ENCODE results near the gene USP48. TPM values are rescaled to one million over a fixed set of nuclear protein-coding genes. Genes with fewer than 3 reads are reported as not detected.
"Not testable (repeated sequence)": the region's sequence is repeated elsewhere in the genome, so short reads cannot be mapped to it uniquely, and the experiment has no call there.

The USP48 gene
- total and polyA plus RNA-seq, 2 donors = 25.3 to 34.3 TPM

DNA sequence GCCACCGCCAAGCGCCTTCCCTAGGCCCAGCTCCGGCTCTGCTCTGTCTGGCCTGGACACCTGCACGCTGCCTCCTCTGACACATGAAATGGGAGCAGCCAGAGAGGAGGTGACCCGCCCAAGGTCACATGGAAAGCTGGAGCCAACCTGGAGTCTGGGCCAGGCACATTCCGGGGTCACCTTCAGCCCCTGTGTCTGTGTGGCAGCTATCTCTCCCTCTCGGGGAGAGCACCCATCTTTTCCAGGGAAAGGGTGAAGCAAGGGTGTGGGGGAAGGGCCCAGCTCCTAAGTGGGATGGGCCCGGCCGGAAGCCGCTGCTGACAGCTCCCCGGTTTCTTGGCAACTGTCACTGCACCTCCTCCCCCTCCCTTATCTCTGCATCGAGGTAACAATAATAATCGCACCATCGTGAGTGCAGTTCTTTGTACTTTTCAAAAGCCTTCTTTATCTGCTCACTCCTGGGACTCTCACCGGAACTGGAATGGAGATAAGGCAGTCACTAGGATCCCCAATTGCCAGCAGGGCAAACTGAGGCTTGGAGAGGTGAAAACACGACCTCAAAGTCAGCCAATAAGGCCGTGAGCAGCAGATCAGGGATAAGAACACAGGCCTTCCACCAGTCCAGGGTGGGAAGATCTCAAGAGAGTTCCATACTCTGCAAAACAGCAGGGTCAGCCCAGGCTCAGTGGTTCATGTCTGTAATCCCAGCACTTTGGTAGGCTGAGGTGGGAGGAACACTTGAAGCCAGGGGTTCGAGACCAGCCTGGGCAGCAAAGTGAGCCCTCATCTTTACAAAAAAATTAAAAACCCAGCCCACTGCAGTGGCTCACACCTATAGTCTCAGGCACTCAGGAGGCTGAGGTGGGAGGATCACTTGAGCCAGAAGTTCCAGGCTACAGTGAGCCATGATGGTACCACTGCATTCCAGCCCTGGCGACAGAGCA lies 150.7 kb downstream of the USP48 start:
- peaks cover 0 to 13% of the 10 kb centered on the region in 2 donors for H3K27me3 ChIP-seq (ENCODE audit: control insufficient read depth in 2 of 2, insufficient read depth in 1 of 2, low read length in 1 of 2)
- H3K4me1 ChIP-seq (ENCODE audit: control insufficient read depth in 2 of 2, insufficient read depth in 2 of 2, low read length in 2 of 2) = peaks cover 0 to 28% of the 10 kb centered on the region in 2 donors
- H3K9me3 ChIP-seq (ENCODE audit: control insufficient read depth in 2 of 2, insufficient read depth in 1 of 2, low read length in 1 of 2) = no peaks in the 10 kb centered on the region
- DNase-seq (ENCODE audit: low read depth in 6 of 9, low spot score in 9 of 9) = peak in 1 of 9 donors; percentile 49
- WGBS = 78% methylated on average over 19 of the region's 19 CpGs
- no peak overlapping the region for H3K4me3 ChIP-seq (ENCODE audit: low read length in 2 of 2)
- peak overlapping the region in 1 of 2 donors; percentile 69 for H3K27ac ChIP-seq (ENCODE audit: low read depth in 1 of 2, low read length in 1 of 2)
- no peaks in the 10 kb centered on the region for H3K36me3 ChIP-seq (ENCODE audit: control insufficient read depth in 2 of 2, insufficient read depth in 2 of 2, low read length in 1 of 2)

DNA sequence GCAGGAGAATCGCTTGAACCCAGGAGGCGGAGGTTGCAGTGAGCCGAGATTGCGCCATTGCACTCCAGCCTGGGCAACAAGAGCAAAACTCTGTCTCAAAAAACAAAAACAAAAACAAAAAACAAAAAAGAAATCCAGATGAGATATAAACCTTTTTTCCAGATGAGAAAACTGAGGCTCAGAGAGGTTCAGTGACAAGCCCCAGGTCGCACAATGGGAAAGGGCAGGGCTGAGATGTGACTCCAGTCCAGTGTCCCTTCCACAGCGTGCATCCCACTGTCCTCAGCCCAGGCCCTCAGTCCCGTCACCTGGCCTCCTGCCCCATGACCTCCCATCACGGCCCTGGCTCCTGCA lies 151.4 kb downstream of the USP48 start:
- Histone ChIP-seq H3K27ac (ENCODE audit: low read depth in 1 of 2, low read length in 1 of 2) (peak overlapping the region in 1 of 2 donors; percentile 69), H3K27me3 (ENCODE audit: control insufficient read depth in 2 of 2, insufficient read depth in 1 of 2, low read length in 1 of 2) (peaks cover 0 to 13% of the 10 kb centered on the region in 2 donors), H3K4me1 (ENCODE audit: control insufficient read depth in 2 of 2, insufficient read depth in 2 of 2, low read length in 2 of 2) (peaks cover 0 to 34% of the 10 kb centered on the region in 2 donors)
- H3K4me3 ChIP-seq (ENCODE audit: low read length in 2 of 2); H3K9me3 ChIP-seq (ENCODE audit: control insufficient read depth in 2 of 2, insufficient read depth in 1 of 2, low read length in 1 of 2); H3K36me3 ChIP-seq (ENCODE audit: control insufficient read depth in 2 of 2, insufficient read depth in 2 of 2, low read length in 1 of 2); DNase-seq (ENCODE audit: low read depth in 6 of 9, low spot score in 9 of 9): not testable (repeated sequence)
- WGBS = 96% methylated on average over 8 of the region's 8 CpGs

DNA sequence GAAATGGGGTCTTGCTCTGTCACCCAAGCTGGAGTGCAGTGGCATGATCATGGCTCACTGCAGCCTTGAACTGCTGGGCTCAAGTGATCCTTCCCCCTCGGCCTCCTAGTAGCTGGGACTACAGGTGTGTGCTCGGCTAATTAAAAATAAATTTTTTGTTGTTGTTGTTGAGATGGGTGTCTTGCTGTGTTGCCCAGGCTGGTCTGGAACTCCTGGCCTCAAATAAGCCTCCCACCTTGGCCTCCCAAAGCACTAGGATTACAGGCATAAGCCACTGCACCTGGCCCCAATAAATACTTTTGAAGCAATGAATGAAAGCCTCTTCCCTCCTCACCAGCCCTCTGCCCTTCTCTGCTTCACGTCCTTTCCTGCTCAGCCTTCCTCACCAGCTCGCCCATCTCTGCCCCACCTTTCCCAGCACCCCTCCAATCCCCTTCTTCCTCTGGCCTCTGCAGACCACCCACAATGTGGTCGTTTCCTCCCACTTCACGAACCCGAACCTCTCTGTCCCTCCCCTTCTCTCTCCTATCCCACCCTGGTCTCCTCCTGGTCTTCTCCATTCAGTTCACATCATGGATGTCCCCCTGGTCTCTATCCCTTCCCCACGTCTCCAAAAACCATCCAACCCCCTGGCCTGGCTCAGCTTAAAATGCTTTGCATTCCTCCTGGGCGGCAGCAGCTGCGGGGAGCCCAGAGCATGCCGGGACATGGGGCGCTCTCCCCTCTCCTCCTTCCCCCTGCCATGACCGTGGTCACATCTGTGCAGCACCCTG lies 152.2 kb downstream of the USP48 start:
- no peaks in the 10 kb centered on the region for H3K9me3 ChIP-seq (ENCODE audit: control insufficient read depth in 2 of 2, insufficient read depth in 1 of 2, low read length in 1 of 2)
- H3K27ac ChIP-seq (ENCODE audit: low read depth in 1 of 2, low read length in 1 of 2) = peak overlapping the region in 1 of 2 donors; percentile 26
- H3K36me3 ChIP-seq (ENCODE audit: control insufficient read depth in 2 of 2, insufficient read depth in 2 of 2, low read length in 1 of 2) = no peaks in the 10 kb centered on the region
- 86% methylated on average over 13 of the region's 13 CpGs for WGBS
- no peak overlapping the region for H3K4me3 ChIP-seq (ENCODE audit: low read length in 2 of 2)
- no peak for DNase-seq (ENCODE audit: low read depth in 6 of 9, low spot score in 9 of 9)
- peaks cover 0 to 13% of the 10 kb centered on the region in 2 donors for H3K27me3 ChIP-seq (ENCODE audit: control insufficient read depth in 2 of 2, insufficient read depth in 1 of 2, low read length in 1 of 2)
- peaks cover 0 to 41% of the 10 kb centered on the region in 2 donors for H3K4me1 ChIP-seq (ENCODE audit: control insufficient read depth in 2 of 2, insufficient read depth in 2 of 2, low read length in 2 of 2)

DNA sequence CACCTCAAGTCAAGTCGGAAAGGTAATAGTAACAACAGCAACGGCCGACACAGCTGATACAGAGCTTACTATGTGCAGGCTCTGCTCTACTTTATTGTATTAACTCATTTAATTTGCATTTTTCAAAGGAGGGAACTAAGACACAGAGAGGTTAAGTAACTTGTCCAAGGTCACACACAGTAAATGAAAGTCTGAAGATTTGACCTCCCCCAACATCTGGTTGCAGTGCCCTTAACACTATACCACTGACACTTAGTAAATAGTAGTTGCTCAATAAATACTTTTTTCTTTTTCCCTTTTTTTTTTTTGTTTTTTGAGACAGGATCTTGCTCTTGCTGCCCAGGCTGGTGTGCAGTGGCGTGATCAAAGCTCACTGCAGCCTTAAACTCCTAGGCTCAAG lies 153.0 kb downstream of the USP48 start:
- 91% methylated on average over 4 of the region's 4 CpGs for WGBS
- Histone ChIP-seq H3K36me3 (ENCODE audit: control insufficient read depth in 2 of 2, insufficient read depth in 2 of 2, low read length in 1 of 2) (no peaks in the 10 kb centered on the region), H3K27ac (ENCODE audit: low read depth in 1 of 2, low read length in 1 of 2) (no peak overlapping the region), H3K4me1 (ENCODE audit: control insufficient read depth in 2 of 2, insufficient read depth in 2 of 2, low read length in 2 of 2) (peaks cover 0 to 46% of the 10 kb centered on the region in 2 donors), H3K4me3 (ENCODE audit: low read length in 2 of 2) (no peak overlapping the region), H3K27me3 (ENCODE audit: control insufficient read depth in 2 of 2, insufficient read depth in 1 of 2, low read length in 1 of 2) (peaks cover 0 to 10% of the 10 kb centered on the region in 2 donors), H3K9me3 (ENCODE audit: control insufficient read depth in 2 of 2, insufficient read depth in 1 of 2, low read length in 1 of 2) (no peaks in the 10 kb centered on the region)
- no peak for DNase-seq (ENCODE audit: low read depth in 6 of 9, low spot score in 9 of 9)

DNA sequence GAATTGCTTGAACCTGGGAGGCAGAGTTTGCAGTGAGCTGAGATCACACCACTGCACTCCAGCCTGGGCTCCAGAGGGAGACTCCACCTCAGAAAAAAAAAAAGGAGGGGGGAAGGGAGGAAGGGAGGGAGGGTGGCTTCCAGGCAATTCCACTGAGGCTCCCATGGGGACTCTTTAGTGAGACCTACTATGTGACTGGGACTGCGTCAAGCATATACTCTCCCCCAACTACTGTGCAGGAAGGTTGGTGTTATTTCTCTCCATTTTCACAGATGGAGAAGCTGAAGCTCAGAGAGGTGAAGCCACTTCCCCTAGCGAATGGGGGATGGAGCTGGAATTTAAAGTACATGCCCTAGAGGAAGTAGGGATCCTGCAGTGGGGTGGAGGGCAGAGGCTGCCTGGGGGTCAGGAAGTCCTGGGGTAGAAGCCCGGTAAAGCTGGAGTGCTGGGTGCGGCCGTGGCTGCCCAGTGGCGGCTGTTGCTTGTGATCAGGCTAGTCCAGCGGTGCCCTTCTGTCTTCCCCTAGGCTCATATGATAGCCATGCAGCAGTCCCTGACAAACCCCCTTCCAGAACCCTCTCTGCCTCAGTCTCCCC lies 154.1 kb downstream of the USP48 start:
- Histone ChIP-seq H3K4me3 (ENCODE audit: low read length in 2 of 2) (no peak overlapping the region), H3K9me3 (ENCODE audit: control insufficient read depth in 2 of 2, insufficient read depth in 1 of 2, low read length in 1 of 2) (no peaks in the 10 kb centered on the region), H3K27ac (ENCODE audit: low read depth in 1 of 2, low read length in 1 of 2) (no peak overlapping the region), H3K4me1 (ENCODE audit: control insufficient read depth in 2 of 2, insufficient read depth in 2 of 2, low read length in 2 of 2) (peaks cover 0 to 55% of the 10 kb centered on the region in 2 donors), H3K27me3 (ENCODE audit: control insufficient read depth in 2 of 2, insufficient read depth in 1 of 2, low read length in 1 of 2) (peaks cover 0 to 11% of the 10 kb centered on the region in 2 donors), H3K36me3 (ENCODE audit: control insufficient read depth in 2 of 2, insufficient read depth in 2 of 2, low read length in 1 of 2) (no peaks in the 10 kb centered on the region)
- no peak for DNase-seq (ENCODE audit: low read depth in 6 of 9, low spot score in 9 of 9)
- WGBS = 19% methylated on average over 7 of the region's 7 CpGs

Other genes with a start within 250 kb of the USP48 start
- 3.5 TPM for gene RAP1GAP, start 113.8 kb downstream of the USP48 start, total RNA-seq
- gene RAP1GAP, start 113.8 kb downstream of the USP48 start, polyA plus RNA-seq = 1.6 TPM
- 0.14 TPM for gene LDLRAD2, start 29.1 kb upstream of the USP48 start, total RNA-seq
- 1.9 TPM for gene LDLRAD2, start 29.1 kb upstream of the USP48 start, polyA plus RNA-seq
- gene HSPG2, start 154.2 kb upstream of the USP48 start, total RNA-seq = 10.2 TPM
- gene HSPG2, start 154.2 kb upstream of the USP48 start, polyA plus RNA-seq = 37.3 TPM
- 0.09 TPM for gene CELA3B, start 193.9 kb upstream of the USP48 start, total RNA-seq
- 0.32 TPM for gene CELA3B, start 193.9 kb upstream of the USP48 start, polyA plus RNA-seq
- gene CELA3A, start 218.5 kb upstream of the USP48 start, total RNA-seq = 0.19 TPM
- gene CELA3A, start 218.5 kb upstream of the USP48 start, polyA plus RNA-seq = 5.2 TPM